ENCODE results near the gene GIMAP8. TPM values are rescaled to one million over a fixed set of nuclear protein-coding genes. Genes with fewer than 3 reads are reported as not detected.

The GIMAP8 gene
- total RNA-seq, 3 donors from 2014 or later: 7.2 to 11.5 (median 10.4) TPM

GRCh38 chr7:150502519-150502918 lies 52.1 kb downstream of the GIMAP8 start:
- TF ChIP-seq CTCF (IDR thresholded peaks at IDR 0.05): no peak
- no peak for TF ChIP-seq POLR2AphosphoS5 (IDR thresholded peaks at IDR 0.05)
- TF ChIP-seq POLR2A (IDR thresholded peaks at IDR 0.05): no peak
- Histone ChIP-seq H3K27me3 (no peaks in the 10 kb centered on the region), H3K27ac (no peak overlapping the region), H3K9me3 (no peaks in the 10 kb centered on the region), H3K4me3 (no peak overlapping the region), H3K36me3 (no peaks in the 10 kb centered on the region), H3K4me1 (no peaks in the 10 kb centered on the region)
- intact Hi-C loops (cut with DNase I; ENCODE audit: low total_unique reads): no loop called here
- DNase-seq (ENCODE audit: low spot score in 2 of 2): no peak

GRCh38 chr7:150503155-150503554 lies 52.7 kb downstream of the GIMAP8 start:
- Histone ChIP-seq H3K27ac (no peak overlapping the region), H3K4me3 (no peak overlapping the region), H3K36me3 (no peaks in the 10 kb centered on the region), H3K4me1 (no peaks in the 10 kb centered on the region), H3K27me3 (no peaks in the 10 kb centered on the region), H3K9me3 (no peaks in the 10 kb centered on the region)
- no peak for DNase-seq (ENCODE audit: low spot score in 2 of 2)
- intact Hi-C loops (cut with DNase I; ENCODE audit: low total_unique reads): no loop called here
- TF ChIP-seq CTCF (IDR thresholded peaks at IDR 0.05) (no peak), POLR2AphosphoS5 (IDR thresholded peaks at IDR 0.05) (no peak), POLR2A (IDR thresholded peaks at IDR 0.05) (no peak)

GRCh38 chr7:150503581-150503980 lies 53.2 kb downstream of the GIMAP8 start:
- Histone ChIP-seq H3K9me3 (no peaks in the 10 kb centered on the region), H3K4me1 (no peaks in the 10 kb centered on the region), H3K36me3 (no peaks in the 10 kb centered on the region), H3K27me3 (no peaks in the 10 kb centered on the region), H3K27ac (no peak overlapping the region), H3K4me3 (no peak overlapping the region)
- TF ChIP-seq CTCF (IDR thresholded peaks at IDR 0.05) (no peak), POLR2AphosphoS5 (IDR thresholded peaks at IDR 0.05) (no peak), POLR2A (IDR thresholded peaks at IDR 0.05) (no peak)
- intact Hi-C loops (cut with DNase I; ENCODE audit: low total_unique reads): no loop called here
- DNase-seq (ENCODE audit: low spot score in 2 of 2): no peak

GRCh38 chr7:150507947-150508602 lies 57.6 kb downstream of the GIMAP8 start:
- TF ChIP-seq POLR2AphosphoS5 (IDR thresholded peaks at IDR 0.05) (no peak), CTCF (IDR thresholded peaks at IDR 0.05) (no peak), POLR2A (IDR thresholded peaks at IDR 0.05) (no peak)
- DNase-seq (ENCODE audit: low spot score in 2 of 2): no peak

GRCh38 chr7:150511048-150511447 lies 60.6 kb downstream of the GIMAP8 start:
- Histone ChIP-seq H3K9me3 (no peaks in the 10 kb centered on the region), H3K4me3 (no peak overlapping the region), H3K27ac (no peak overlapping the region), H3K27me3 (no peaks in the 10 kb centered on the region), H3K4me1 (no peaks in the 10 kb centered on the region), H3K36me3 (no peaks in the 10 kb centered on the region)
- intact Hi-C loops (cut with DNase I; ENCODE audit: low total_unique reads): no loop called here
- TF ChIP-seq CTCF (IDR thresholded peaks at IDR 0.05) (no peak), POLR2A (IDR thresholded peaks at IDR 0.05) (no peak), POLR2AphosphoS5 (IDR thresholded peaks at IDR 0.05) (no peak)
- no peak for DNase-seq (ENCODE audit: low spot score in 2 of 2)

More at GRCh38 chr7:150507947-150508602, 57.6 kb downstream of the GIMAP8 start:
- Histone ChIP-seq H3K36me3 (no peaks in the 10 kb centered on the region), H3K4me1 (no peaks in the 10 kb centered on the region), H3K27me3 (no peaks in the 10 kb centered on the region), H3K27ac (no peak overlapping the region), H3K9me3 (no peaks in the 10 kb centered on the region), H3K4me3 (no peak overlapping the region)
- intact Hi-C loops (cut with DNase I; ENCODE audit: low total_unique reads): no loop called here
